Tibial nerve (tissue), 4 donors: ENCODE results near the gene SNAPC2.

ENCODE experiments used
- CTCF ChIP-seq, 5 experiments: fragments of 200-600 bp in 3 of 5; fragments of 450-650 bp in 2 of 5; sonication (generic) in 3 of 5; IDR thresholded peaks; one replicate each; pipeline ENCODE4 v1.5.1; 2016 to 2019; ENCODE audit warnings: antibody characterized with exemption in 5 of 5, mild to moderate bottlenecking in 3 of 5, moderate library complexity in 2 of 5
- EP300 ChIP-seq, 2 donors: sonication (generic); formaldehyde crosslinking; IDR thresholded peaks; one replicate each; pipeline ENCODE4 v1.6.1; 2017; ENCODE audit warnings: antibody characterized with exemption in 2 of 2, mild to moderate bottlenecking in 1 of 2
- POLR2A ChIP-seq, 2 donors: fragments of 450-650 bp; IDR thresholded peaks; one replicate each; pipeline ENCODE4 v1.6.1; 2017; ENCODE audit warnings: antibody characterized with exemption in 2 of 2, mild to moderate bottlenecking in 2 of 2, moderate library complexity in 2 of 2

- TF ChIP-seq CTCF (IDR thresholded peaks at IDR 0.05) (no peak), EP300 (IDR thresholded peaks at IDR 0.05) (no peak), POLR2A (IDR thresholded peaks at IDR 0.05) (no peak)
Measured at GRCh38 chr19:7894612-7895309, 25.4 kb upstream of the SNAPC2 start.
